ENCODE data around the gene IRGC.
A peak's percentile ranks its signal among the peaks of the same experiment; 100 is the strongest.

IRGC gene

GRCh38 chr19:43735957-43736356 is 20.1 kb downstream of the IRGC start:
- Histone ChIP-seq H3K36me3 (peaks cover 93 to 100% (median 97%) of the 10 kb centered on the region in 11 experiments), H4K20me1 (peaks cover 0 to 5% (median 0%) of the 10 kb centered on the region in 11 experiments; a peak in 1 of 22 replicates), H3K9me3 (replicated peaks in 1 of 11) (no peaks in the 10 kb centered on the region), H3K27me3 (no peaks in the 10 kb centered on the region), H3K4me1 (peaks cover 22 to 64% (median 45%) of the 10 kb centered on the region in 10 experiments), H3K4me2 (no peak overlapping the region), H3K4me3 (no peak overlapping the region), H3K9ac (0 out of 22 replicates have a peak overlapping the region, but pooled peaks of 1 of the 11 experiments have one; percentile 22), H3K27ac (peak overlapping the region in 4 of 11 experiments; percentile 11 to 37 (median 14); a peak in 3 of 22 replicates)
- no peak for TF ChIP-seq Cebpa-rat (IDR thresholded peaks at IDR 0.05)

GRCh38 chr19:43738780-43739211 is 22.9 kb downstream of the IRGC start:
- H3K4me2 ChIP-seq = peak overlapping the region in 2 of 11 experiments; percentile 33 to 44; a peak in 2 of 22 replicates
- peaks cover 98 to 100% (median 100%) of the 10 kb centered on the region in 11 experiments for H3K36me3 ChIP-seq
- no peak for TF ChIP-seq Cebpa-rat (IDR thresholded peaks at IDR 0.05)
- H4K20me1 ChIP-seq = no peaks in the 10 kb centered on the region
- H3K9ac ChIP-seq = peak overlapping the region in 6 of 11 experiments; percentile 4 to 24 (median 12); a peak in 4 of 22 replicates
- H3K27ac ChIP-seq = peak overlapping the region in 2 of 11 experiments; percentile 17 to 19; a peak in 1 of 22 replicates
- H3K4me3 ChIP-seq = no peak overlapping the region
- no peaks in the 10 kb centered on the region for H3K9me3 ChIP-seq (replicated peaks in 1 of 11)
- H3K27me3 ChIP-seq = no peaks in the 10 kb centered on the region
- peaks cover 0 to 45% (median 17%) of the 10 kb centered on the region in 10 experiments; a peak in 14 of 20 replicates for H3K4me1 ChIP-seq

GRCh38 chr19:43739439-43740235 is 23.8 kb downstream of the IRGC start:
- Histone ChIP-seq H4K20me1 (no peaks in the 10 kb centered on the region), H3K27me3 (no peaks in the 10 kb centered on the region), H3K9me3 (replicated peaks in 1 of 11) (no peaks in the 10 kb centered on the region), H3K4me2 (peak overlapping the region in 4 of 11 experiments; percentile 13 to 44 (median 25); a peak in 4 of 22 replicates), H3K9ac (peak overlapping the region in 7 of 11 experiments; percentile 1 to 38 (median 13); a peak in 8 of 22 replicates), H3K4me3 (no peak overlapping the region), H3K36me3 (peaks cover 94 to 100% (median 100%) of the 10 kb centered on the region in 11 experiments), H3K4me1 (peaks cover 0 to 45% (median 15%) of the 10 kb centered on the region in 10 experiments; a peak in 14 of 20 replicates), H3K27ac (peak overlapping the region in 6 of 11 experiments; percentile 5 to 35 (median 20); a peak in 3 of 22 replicates)
- no peak for TF ChIP-seq Cebpa-rat (IDR thresholded peaks at IDR 0.05)

- no peak overlapping the region for H3K4me3 ChIP-seq
- no peaks in the 10 kb centered on the region for H3K27me3 ChIP-seq
- peaks cover 87 to 100% (median 98%) of the 10 kb centered on the region in 11 experiments for H3K36me3 ChIP-seq
- H3K9me3 ChIP-seq (replicated peaks in 1 of 11) = no peaks in the 10 kb centered on the region
- no peaks in the 10 kb centered on the region for H4K20me1 ChIP-seq
- TF ChIP-seq Cebpa-rat (IDR thresholded peaks at IDR 0.05) = no peak
- no peak overlapping the region for H3K4me2 ChIP-seq
- no peak overlapping the region for H3K27ac ChIP-seq
- peak overlapping the region in 2 of 11 experiments; percentile 3 to 9; a peak in 1 of 22 replicates for H3K9ac ChIP-seq
- H3K4me1 ChIP-seq = peaks cover 0 to 60% (median 24%) of the 10 kb centered on the region in 10 experiments; a peak in 16 of 20 replicates
These were observed 25.4 kb downstream of the IRGC start for GRCh38 chr19:43741075-43741825.

GRCh38 chr19:43743059-43743458 is 27.2 kb downstream of the IRGC start:
- peaks cover 0 to 2% (median 0%) of the 10 kb centered on the region in 11 experiments; a peak in 1 of 22 replicates for H4K20me1 ChIP-seq
- 0 out of 22 replicates have a peak overlapping the region, but pooled peaks of 1 of the 11 experiments have one; percentile 5 for H3K9ac ChIP-seq
- peak overlapping the region in 2 of 11 experiments; percentile 94 to 97; a peak in 4 of 22 replicates for H3K4me2 ChIP-seq
- no peaks in the 10 kb centered on the region for H3K27me3 ChIP-seq
- H3K27ac ChIP-seq = no peak overlapping the region
- H3K4me3 ChIP-seq = no peak overlapping the region
- H3K9me3 ChIP-seq (replicated peaks in 1 of 11) = no peaks in the 10 kb centered on the region
- peaks cover 9 to 78% (median 32%) of the 10 kb centered on the region in 10 experiments for H3K4me1 ChIP-seq
- no peak for TF ChIP-seq Cebpa-rat (IDR thresholded peaks at IDR 0.05)
- peaks cover 87 to 100% (median 98%) of the 10 kb centered on the region in 11 experiments for H3K36me3 ChIP-seq

GRCh38 chr19:43747557-43748204 is 31.8 kb downstream of the IRGC start:
- Histone ChIP-seq H3K4me3 (no peak overlapping the region), H3K27me3 (no peaks in the 10 kb centered on the region), H3K9ac (peak overlapping the region in 6 of 11 experiments; percentile 10 to 47 (median 32); a peak in 8 of 22 replicates), H4K20me1 (peaks cover 0 to 35% (median 5%) of the 10 kb centered on the region in 11 experiments; a peak in 5 of 22 replicates), H3K36me3 (peaks cover 81 to 100% (median 96%) of the 10 kb centered on the region in 11 experiments), H3K27ac (peak overlapping the region in 7 of 11 experiments; percentile 12 to 38 (median 32); a peak in 10 of 22 replicates), H3K9me3 (replicated peaks in 1 of 11) (no peaks in the 10 kb centered on the region), H3K4me2 (peak overlapping the region; percentile 16 to 70 (median 48)), H3K4me1 (peaks cover 19 to 97% (median 49%) of the 10 kb centered on the region in 10 experiments)
- no peak for TF ChIP-seq Cebpa-rat (IDR thresholded peaks at IDR 0.05)

GRCh38 chr19:43748205-43748594 is 32.3 kb downstream of the IRGC start:
- Histone ChIP-seq H4K20me1 (peaks cover 0 to 39% (median 5%) of the 10 kb centered on the region in 11 experiments; a peak in 5 of 22 replicates), H3K27ac (peak overlapping the region in 8 of 11 experiments; percentile 12 to 38 (median 29); a peak in 11 of 22 replicates), H3K4me1 (peaks cover 24 to 99% (median 55%) of the 10 kb centered on the region in 10 experiments), H3K4me2 (peak overlapping the region; percentile 16 to 70 (median 48); a peak in 21 of 22 replicates), H3K27me3 (no peaks in the 10 kb centered on the region), H3K36me3 (peaks cover 75 to 96% (median 91%) of the 10 kb centered on the region in 11 experiments), H3K9me3 (replicated peaks in 1 of 11) (no peaks in the 10 kb centered on the region), H3K9ac (peak overlapping the region in 9 of 11 experiments; percentile 10 to 58 (median 34); a peak in 11 of 22 replicates), H3K4me3 (no peak overlapping the region)
- no peak for TF ChIP-seq Cebpa-rat (IDR thresholded peaks at IDR 0.05)

- Histone ChIP-seq H3K27me3 (no peaks in the 10 kb centered on the region), H3K9me3 (replicated peaks in 1 of 11) (no peaks in the 10 kb centered on the region), H3K4me1 (peaks cover 29 to 99% (median 59%) of the 10 kb centered on the region in 10 experiments), H3K9ac (peak overlapping the region in 8 of 11 experiments; percentile 10 to 58 (median 34); a peak in 8 of 22 replicates), H3K27ac (peak overlapping the region in 8 of 11 experiments; percentile 12 to 38 (median 29); a peak in 7 of 22 replicates), H3K4me3 (no peak overlapping the region), H3K36me3 (peaks cover 71 to 91% (median 86%) of the 10 kb centered on the region in 11 experiments), H3K4me2 (peak overlapping the region in 10 of 11 experiments; percentile 16 to 70 (median 48); a peak in 18 of 22 replicates), H4K20me1 (peaks cover 0 to 44% (median 5%) of the 10 kb centered on the region in 11 experiments; a peak in 5 of 22 replicates)
- no peak for TF ChIP-seq Cebpa-rat (IDR thresholded peaks at IDR 0.05)
These were observed 32.8 kb downstream of the IRGC start for GRCh38 chr19:43748685-43749084.
